HG03342 (cell line): Measurements from ENCODE around the gene EFHD2.
"Not testable (repeated sequence)": the region's sequence is repeated elsewhere in the genome, so short reads cannot be mapped to it uniquely, and the experiment has no call there.

ENCODE experiments used
- ATAC-seq: cut with Tn5 transposase; IDR thresholded peaks from one replicate; pipeline ENCODE4 v1.9.1; 2021; ENCODE audit warnings: mild to moderate bottlenecking, moderate library complexity; ENCODE audit not compliant: unreplicated experiment

The EFHD2 gene

GRCh38 chr1:15410884-15411245 lies 1.2 kb downstream of the EFHD2 start:
- no peak for ATAC-seq

DNA sequence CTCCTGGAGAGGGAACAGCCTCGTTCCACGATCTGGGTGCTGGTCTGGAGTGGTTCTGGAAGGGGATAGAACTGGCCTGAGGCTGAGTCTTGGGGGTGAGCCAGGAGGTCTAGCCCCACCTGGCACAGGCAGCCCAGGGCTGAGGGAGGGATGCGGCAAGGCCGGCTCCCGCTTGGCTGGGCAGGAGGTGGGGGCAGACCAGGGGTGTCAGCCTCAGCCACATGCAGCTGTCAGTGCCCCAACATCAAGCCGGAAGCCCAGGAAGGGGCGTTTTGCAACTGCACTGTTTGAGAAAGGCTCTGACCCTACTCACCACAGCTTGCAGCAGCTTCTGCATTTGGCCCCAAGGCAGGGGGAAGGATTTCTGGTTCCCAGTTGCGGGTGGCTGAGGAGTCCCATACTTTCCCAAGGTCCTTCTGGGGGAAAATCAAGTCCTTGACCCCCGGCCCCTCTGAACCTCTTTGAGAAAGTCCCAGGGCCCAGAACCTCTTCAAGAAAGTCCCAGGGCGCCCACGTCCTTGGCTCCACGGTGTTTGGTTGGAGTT lies 2.0 kb downstream of the EFHD2 start:
- ATAC-seq, result peak; percentile 50

DNA sequence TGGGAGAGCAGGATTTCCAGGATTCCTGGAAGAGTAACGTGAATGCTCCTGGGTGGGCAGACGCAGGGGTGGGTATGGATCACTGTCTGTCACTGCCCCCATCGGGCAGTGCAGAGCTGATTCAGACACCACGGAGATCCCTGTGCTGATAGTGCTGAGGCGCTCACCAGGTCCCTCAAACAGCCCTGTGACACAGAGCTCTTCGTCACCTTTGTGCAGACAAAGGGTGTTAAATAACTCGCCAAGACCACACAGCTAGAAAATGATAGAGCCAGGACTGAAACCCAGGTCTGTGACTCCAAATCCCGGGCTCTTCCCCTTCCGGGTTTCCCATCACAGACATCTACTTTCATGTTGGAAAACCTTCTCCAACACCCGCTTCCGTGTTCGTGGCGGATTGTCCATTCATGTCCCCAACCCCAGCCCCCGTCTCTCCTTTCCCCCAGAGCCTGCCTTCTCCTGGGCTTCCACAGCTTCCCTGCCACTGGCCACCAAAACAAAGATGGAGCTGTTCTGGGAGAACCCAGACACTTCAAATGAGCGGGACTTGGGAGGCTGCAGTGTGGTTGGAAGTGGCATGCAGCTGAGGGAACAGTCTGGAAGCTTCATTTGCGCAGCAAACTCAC lies 2.6 kb downstream of the EFHD2 start:
- ATAC-seq, result no peak

GRCh38 chr1:15412843-15413242 lies 3.2 kb downstream of the EFHD2 start:
- ATAC-seq, result no peak

GRCh38 chr1:15413563-15414444 lies 4.1 kb downstream of the EFHD2 start:
- ATAC-seq, result no peak

DNA sequence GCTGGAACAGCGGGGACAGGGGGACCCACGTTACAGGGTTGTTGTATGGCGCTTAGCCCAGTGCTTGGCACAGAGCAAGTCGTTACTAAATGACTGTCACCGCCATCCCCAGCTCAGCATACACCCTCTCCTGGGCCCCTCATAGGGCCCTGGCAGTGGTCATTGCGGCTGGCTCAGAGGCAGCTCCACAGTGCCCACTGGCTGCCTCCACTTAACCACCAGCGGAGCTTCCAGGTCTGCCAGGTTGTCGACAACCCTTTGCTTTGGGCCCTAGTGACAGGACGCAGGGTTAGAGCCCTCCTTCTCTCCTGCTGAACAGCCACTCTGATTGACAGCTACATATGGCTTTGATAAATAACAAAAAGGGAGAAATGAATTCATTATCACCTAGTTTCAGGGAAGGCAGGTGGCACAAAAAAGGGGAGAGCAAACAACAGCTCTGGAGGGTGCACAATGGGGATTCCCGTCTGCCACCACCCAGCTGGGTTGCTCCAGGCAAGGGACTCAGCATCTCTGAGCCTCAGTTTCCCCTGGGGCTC lies 4.8 kb downstream of the EFHD2 start:
- ATAC-seq, result no peak

DNA sequence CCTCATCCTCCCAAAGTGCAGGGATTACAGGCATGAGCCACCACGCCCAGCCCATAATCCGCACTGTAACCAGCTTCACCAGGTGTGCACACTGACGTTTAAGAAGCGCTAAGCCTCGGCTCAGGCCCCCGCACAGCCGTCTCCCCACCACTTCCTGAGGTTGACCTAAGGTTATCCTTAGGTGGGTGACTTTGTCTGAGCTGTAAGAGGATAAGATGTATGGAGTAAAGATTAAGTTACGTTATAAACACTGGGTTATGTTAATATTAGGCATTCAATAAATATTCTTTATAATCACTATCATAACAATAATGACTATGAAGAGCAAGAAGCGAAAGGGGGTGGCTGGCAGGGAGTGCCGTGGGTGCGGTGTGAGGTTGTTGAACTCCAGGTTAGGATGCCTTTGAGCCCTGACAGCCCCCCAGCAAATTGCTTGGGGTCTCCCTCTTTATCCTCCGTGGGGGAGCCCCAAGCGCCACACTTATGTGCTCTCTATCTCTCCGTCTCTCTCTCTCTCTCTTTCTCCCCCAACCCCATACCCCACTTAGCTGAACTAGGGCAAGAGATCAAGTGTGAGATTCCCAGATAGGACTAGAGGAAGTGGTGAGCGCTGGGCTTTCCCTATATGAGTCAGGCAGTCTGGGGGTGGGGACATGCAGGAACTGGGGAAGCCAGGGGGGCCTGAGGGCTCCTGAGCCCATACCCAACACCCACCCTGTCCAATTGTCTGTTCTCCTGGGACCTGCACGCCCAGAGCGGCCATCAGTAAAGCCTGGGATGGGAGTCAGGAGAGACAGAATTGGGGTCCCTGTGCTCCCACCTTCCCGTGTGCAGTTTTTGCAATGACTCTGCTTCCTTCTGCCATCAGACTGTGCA lies 7.6 kb downstream of the EFHD2 start:
- peak; percentile 45 for ATAC-seq

GRCh38 chr1:15418806-15419515 lies 9.3 kb downstream of the EFHD2 start:
- no peak for ATAC-seq

GRCh38 chr1:15420853-15421465 lies 11.3 kb downstream of the EFHD2 start:
- no peak for ATAC-seq

DNA sequence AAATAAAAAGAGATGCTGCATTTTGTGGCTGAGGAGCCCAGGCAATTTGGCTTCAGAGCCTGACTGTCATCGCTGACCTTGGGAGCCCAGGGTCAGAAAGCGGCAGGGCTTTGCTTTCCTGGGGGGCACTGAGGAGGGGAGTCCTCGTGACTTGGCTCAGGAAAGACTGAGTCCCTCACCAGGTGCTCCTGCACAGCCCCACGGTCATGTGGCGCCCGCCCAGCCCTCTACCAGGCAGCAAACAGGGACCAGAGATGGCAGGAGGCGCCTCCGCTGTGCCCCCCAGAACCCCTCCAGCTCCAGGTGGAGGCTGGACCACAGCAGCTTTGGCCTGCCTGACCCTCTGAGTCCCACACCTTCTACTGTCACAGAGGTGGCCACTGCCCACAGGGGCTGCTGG lies 13.2 kb downstream of the EFHD2 start:
- no peak for ATAC-seq

- ATAC-seq, result no peak
Observed at GRCh38 chr1:15423355-15424077, 13.8 kb downstream of the EFHD2 start.

GRCh38 chr1:15424146-15424667 lies 14.5 kb downstream of the EFHD2 start:
- no peak for ATAC-seq

DNA sequence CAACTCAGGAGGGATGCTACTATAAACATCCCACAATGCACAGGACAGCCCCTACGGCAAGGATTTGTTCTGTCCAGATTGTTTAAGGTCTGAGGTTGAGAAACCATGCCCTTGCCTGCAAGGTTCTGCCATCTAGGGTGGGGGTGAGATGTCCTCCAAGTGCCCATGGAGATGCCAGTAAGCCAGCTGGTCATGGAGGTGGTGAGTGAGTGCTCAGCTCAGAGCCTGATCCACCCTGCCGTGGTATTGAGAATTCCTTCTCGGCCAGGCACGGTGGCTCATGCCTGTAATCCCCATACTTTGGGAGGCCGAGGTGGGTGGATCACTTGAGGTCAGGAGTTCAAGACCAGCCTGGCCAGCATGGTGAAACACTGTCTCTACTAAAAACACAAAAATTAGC lies 15.3 kb downstream of the EFHD2 start:
- ATAC-seq, result no peak

DNA sequence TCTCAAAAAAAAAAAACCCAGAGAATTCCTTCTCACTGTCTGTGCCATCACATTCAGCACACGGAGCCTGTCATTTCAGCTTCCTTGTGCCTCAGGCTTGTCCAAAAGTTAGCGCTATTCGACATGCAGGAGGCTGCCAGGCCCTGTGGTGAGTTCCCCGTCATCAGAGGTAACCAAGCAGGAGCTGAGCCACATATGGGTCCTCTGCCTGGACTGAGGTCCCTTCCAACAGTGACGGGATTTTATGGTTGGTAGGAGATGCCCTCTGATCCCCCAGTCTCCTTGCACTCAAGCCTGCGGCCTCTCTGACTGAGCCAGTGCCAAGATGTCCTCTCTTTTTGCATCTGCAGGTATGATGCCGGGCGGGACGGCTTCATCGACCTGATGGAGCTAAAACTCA lies 15.8 kb downstream of the EFHD2 start:
- no peak for ATAC-seq

GRCh38 chr1:15425958-15426357 lies 16.3 kb downstream of the EFHD2 start:
- ATAC-seq, result no peak

GRCh38 chr1:15426492-15427279 lies 17.0 kb downstream of the EFHD2 start:
- ATAC-seq, result no peak

DNA sequence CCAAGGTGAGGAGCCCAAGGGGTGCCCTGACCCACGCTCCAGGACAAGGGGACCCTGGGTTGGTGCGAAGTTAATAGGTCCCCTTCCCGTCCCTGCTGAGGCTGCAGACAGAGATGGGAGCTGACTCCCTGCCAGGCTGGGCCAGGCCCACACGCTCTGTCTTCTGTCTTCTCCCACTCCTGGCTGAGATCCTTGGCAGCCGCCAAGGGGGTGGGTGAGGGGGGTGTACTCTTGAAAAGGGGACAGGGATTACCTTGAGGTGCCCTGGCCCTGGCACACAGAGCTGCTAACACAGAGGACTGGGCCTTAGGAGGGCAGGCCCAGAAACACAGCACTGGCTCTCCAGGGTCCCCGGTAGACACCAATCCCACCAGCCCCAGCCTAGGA lies 17.6 kb downstream of the EFHD2 start:
- no peak for ATAC-seq

DNA sequence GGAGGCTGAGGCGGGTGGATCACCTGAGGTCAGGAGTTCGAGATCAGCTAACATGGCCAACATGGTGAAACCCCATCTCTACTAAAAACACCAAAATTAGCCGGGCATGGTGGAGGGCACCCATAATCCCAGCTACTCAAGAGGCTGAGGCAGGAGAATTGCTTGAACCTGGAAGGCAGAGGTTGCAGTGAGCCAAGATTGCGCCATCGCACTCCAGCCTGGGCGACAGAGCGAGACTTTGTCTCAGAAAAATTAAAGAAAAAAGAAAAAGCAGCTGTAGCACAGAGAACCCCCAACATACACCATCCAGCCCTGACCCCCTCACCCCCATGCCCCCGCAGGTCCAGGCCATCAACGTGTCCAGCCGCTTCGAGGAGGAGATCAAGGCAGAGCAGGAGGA lies 18.6 kb downstream of the EFHD2 start:
- ATAC-seq, result not testable (repeated sequence)
